ENCODE results near the gene FABP6. TPM values are rescaled to one million over a fixed set of nuclear protein-coding genes. Genes with fewer than 3 reads are reported as not detected.

FABP6 gene
- polyA plus RNA-seq, 4 donors = 0.30 TPM; not detected in 3

- DNase-seq (ENCODE audit: low read depth in 4 of 4, low spot score in 3 of 4) = no peak
These were observed 30.9 kb downstream of the FABP6 start for GRCh38 chr5:160260006-160260775.

GRCh38 chr5:160260881-160261815 is 31.8 kb downstream of the FABP6 start:
- DNase-seq (ENCODE audit: low read depth in 4 of 4, low spot score in 3 of 4) = no peak

GRCh38 chr5:160262151-160263074 is 33.1 kb downstream of the FABP6 start:
- no peak for DNase-seq (ENCODE audit: low read depth in 4 of 4, low spot score in 3 of 4)

GRCh38 chr5:160263326-160263855 is 34.1 kb downstream of the FABP6 start:
- DNase-seq (ENCODE audit: low read depth in 4 of 4, low spot score in 3 of 4) = no peak

- DNase-seq (ENCODE audit: low read depth in 4 of 4, low spot score in 3 of 4) = no peak
These were observed 36.7 kb downstream of the FABP6 start for GRCh38 chr5:160266044-160266443.

GRCh38 chr5:160266752-160267345 is 37.5 kb downstream of the FABP6 start:
- DNase-seq (ENCODE audit: low read depth in 4 of 4, low spot score in 3 of 4) = no peak

- DNase-seq (ENCODE audit: low read depth in 4 of 4, low spot score in 3 of 4) = no peak
These were observed 38.8 kb downstream of the FABP6 start for GRCh38 chr5:160268121-160268520.

GRCh38 chr5:160269017-160269416 is 39.7 kb downstream of the FABP6 start:
- DNase-seq (ENCODE audit: low read depth in 4 of 4, low spot score in 3 of 4) = no peak

- DNase-seq (ENCODE audit: low read depth in 4 of 4, low spot score in 3 of 4) = no peak
These were observed 41.4 kb downstream of the FABP6 start for GRCh38 chr5:160270704-160271103.

GRCh38 chr5:160271396-160271795 is 42.1 kb downstream of the FABP6 start:
- DNase-seq (ENCODE audit: low read depth in 4 of 4, low spot score in 3 of 4) = no peak

- DNase-seq (ENCODE audit: low read depth in 4 of 4, low spot score in 3 of 4) = no peak
These were observed 42.5 kb downstream of the FABP6 start for GRCh38 chr5:160271836-160272235.

GRCh38 chr5:160272264-160272663 is 43.0 kb downstream of the FABP6 start:
- DNase-seq (ENCODE audit: low read depth in 4 of 4, low spot score in 3 of 4) = no peak

GRCh38 chr5:160272889-160273288 is 43.6 kb downstream of the FABP6 start:
- no peak for DNase-seq (ENCODE audit: low read depth in 4 of 4, low spot score in 3 of 4)

- DNase-seq (ENCODE audit: low read depth in 4 of 4, low spot score in 3 of 4) = no peak
These were observed 45.2 kb downstream of the FABP6 start for GRCh38 chr5:160274483-160274931.

GRCh38 chr5:160278343-160278742 is 49.0 kb downstream of the FABP6 start:
- no peak for DNase-seq (ENCODE audit: low read depth in 4 of 4, low spot score in 3 of 4)

GRCh38 chr5:160280384-160281095 is 51.2 kb downstream of the FABP6 start:
- no peak for DNase-seq (ENCODE audit: low read depth in 4 of 4, low spot score in 3 of 4)

GRCh38 chr5:160281275-160281674 is 52.0 kb downstream of the FABP6 start:
- no peak for DNase-seq (ENCODE audit: low read depth in 4 of 4, low spot score in 3 of 4)

- DNase-seq (ENCODE audit: low read depth in 4 of 4, low spot score in 3 of 4) = no peak
These were observed 55.1 kb downstream of the FABP6 start for GRCh38 chr5:160284291-160284873.

GRCh38 chr5:160285316-160285715 is 56.0 kb downstream of the FABP6 start:
- DNase-seq (ENCODE audit: low read depth in 4 of 4, low spot score in 3 of 4) = no peak

Data from left renal pelvis (tissue), 4 donors.